T-helper 1 cell (primary cell): ENCODE results near the gene LDHA.

ENCODE experiments used
- DNase-seq, 5 donors: peaks; one replicate each; pipeline ENCODE4 v3.0.0-alpha.2; 2012 to 2020
- total RNA-seq, 4 donors: gene quantifications; one replicate each; lab custom pipeline; 2026; lab: John Stamatoyannopoulos, UW

LDHA gene
- 280 to 483 (median 324) reads per million in 4 donors for total RNA-seq

GRCh38 chr11:18394275-18394927, at the start of gene LDHA:
TSS of gene LDHA (plus strand) at chr11:18394563. CDS start at chr11:18396843, 2,280 bp downstream.
- DNase-seq, result peak; percentile 97 to 99 (median 99)

- DNase-seq, result no peak
These were observed 46.8 kb upstream of the LDHA start for GRCh38 chr11:18347471-18348125.

GRCh38 chr11:18352581-18352980, 41.8 kb upstream of the LDHA start:
- no peak for DNase-seq

- DNase-seq, result no peak
These were observed 35.7 kb upstream of the LDHA start for GRCh38 chr11:18358646-18359045.

- DNase-seq, result no peak
These were observed 33.2 kb upstream of the LDHA start for GRCh38 chr11:18361154-18361553.

GRCh38 chr11:18364495-18365073, 29.8 kb upstream of the LDHA start:
- DNase-seq, result no peak

- no peak for DNase-seq
These were observed 28.6 kb upstream of the LDHA start for GRCh38 chr11:18365741-18366140.

GRCh38 chr11:18366286-18366685, 28.1 kb upstream of the LDHA start:
- no peak for DNase-seq

- DNase-seq, result no peak
These were observed 26.9 kb upstream of the LDHA start for GRCh38 chr11:18367431-18367830.

GRCh38 chr11:18368221-18368620, 26.1 kb upstream of the LDHA start:
- no peak for DNase-seq

- no peak for DNase-seq
These were observed 25.0 kb upstream of the LDHA start for GRCh38 chr11:18369398-18369797.

- no peak for DNase-seq
These were observed 23.1 kb upstream of the LDHA start for GRCh38 chr11:18371279-18371678.

- DNase-seq, result no peak
These were observed 22.2 kb upstream of the LDHA start for GRCh38 chr11:18372201-18372600.

GRCh38 chr11:18374956-18375355, 19.4 kb upstream of the LDHA start:
- no peak for DNase-seq

- no peak for DNase-seq
These were observed 18.4 kb upstream of the LDHA start for GRCh38 chr11:18375941-18376340.

- DNase-seq, result no peak
These were observed 15.2 kb upstream of the LDHA start for GRCh38 chr11:18379201-18379600.

- peak; percentile 32 to 80 (median 43) for DNase-seq
These were observed 10.8 kb upstream of the LDHA start for GRCh38 chr11:18383388-18384156.

GRCh38 chr11:18384157-18384641, 10.2 kb upstream of the LDHA start:
- peak in 1 of 5 donors; percentile 49 for DNase-seq

GRCh38 chr11:18390088-18390487, 4.3 kb upstream of the LDHA start:
- DNase-seq, result no peak

GRCh38 chr11:18392434-18393321, 1.7 kb upstream of the LDHA start:
- peak in 1 of 5 donors; percentile 13 for DNase-seq

- no peak for DNase-seq
These were observed 635 bp upstream of the LDHA start for GRCh38 chr11:18393581-18394274.
